Neural cell (in vitro differentiated cells): ENCODE results near the gene ELMO1. TPM values are rescaled to one million over a fixed set of nuclear protein-coding genes. Genes with fewer than 3 reads are reported as not detected.

ENCODE experiments used
- H2AFZ ChIP-seq: fragments of 200-600, 300-800 bp; sonication (generic), shearing (Covaris generic); 2 replicates; pipeline ENCODE4 v1.6.0; 2014; ENCODE audit warnings: low read depth, mild to moderate bottlenecking, antibody characterized with exemption, low read length, moderate library complexity
- H3F3A ChIP-seq: fragments of 200-600 bp; shearing (Covaris generic); 2 replicates; pipeline ENCODE4 v1.6.1; 2016; ENCODE audit warnings: mild to moderate bottlenecking, moderate library complexity, mixed read lengths, antibody characterized with exemption, low read length; ENCODE audit not compliant: insufficient read depth, poor library complexity, severe bottlenecking
- H3K27ac ChIP-seq: fragments of 200-600, 300-800 bp; sonication (generic), shearing (Covaris generic); 2 replicates; pipeline ENCODE4 v1.5.1; 2014; ENCODE audit warnings: mild to moderate bottlenecking, low read length, moderate library complexity
- H3K27me3 ChIP-seq: fragments of 300-800, 200-600 bp; sonication (generic), shearing (Covaris generic); 2 replicates; pipeline ENCODE4 v1.6.0; 2014; ENCODE audit warnings: mild to moderate bottlenecking, low read depth, low read length, moderate library complexity; ENCODE audit not compliant: insufficient read depth
- H3K36me3 ChIP-seq: fragments of 300-800, 200-600 bp; sonication (generic), shearing (Covaris generic); 2 replicates; pipeline ENCODE4 v1.5.1; 2014; ENCODE audit warnings: mild to moderate bottlenecking, antibody characterized with exemption, low read length, moderate library complexity; ENCODE audit not compliant: insufficient read depth
- H3K4me2 ChIP-seq: fragments of 300-800, 200-600 bp; sonication (generic), shearing (Covaris generic); 2 replicates; pipeline ENCODE4 v1.6.0; 2014; ENCODE audit warnings: mild to moderate bottlenecking, low read length
- H3K4me3 ChIP-seq: fragments of 300-800, 200-600 bp; sonication (generic), shearing (Covaris generic); 2 replicates; pipeline ENCODE4 v1.5.1; 2014; ENCODE audit warnings: mild to moderate bottlenecking, low read length, moderate library complexity
- H3K79me2 ChIP-seq: fragments of 200-600 bp; shearing (Covaris generic); replicated peaks from 2 replicates; pipeline ENCODE4 v1.6.0; 2014; ENCODE audit warnings: mild to moderate bottlenecking, low read length, moderate library complexity; ENCODE audit not compliant: insufficient read depth
- H3K9ac ChIP-seq: fragments of 300-800, 200-600 bp; sonication (generic), shearing (Covaris generic); 2 replicates; pipeline ENCODE4 v1.6.1; 2016; ENCODE audit warnings: mild to moderate bottlenecking, low read length, mixed read lengths
- H3K9me2 ChIP-seq: fragments of 200-600 bp; shearing (Covaris generic); 2 replicates; pipeline ENCODE4 v1.6.1; 2016; ENCODE audit warnings: mild to moderate bottlenecking, low read length, mixed read lengths; ENCODE audit not compliant: insufficient read depth
- H3K9me3 ChIP-seq: fragments of 200-600, 300-800 bp; sonication (generic), shearing (Covaris generic); 2 replicates; pipeline ENCODE4 v1.6.1; 2016; ENCODE audit warnings: mild to moderate bottlenecking, mixed run types, low read length, moderate library complexity, mixed read lengths
- H4K20me1 ChIP-seq: fragments of 200-600 bp; shearing (Covaris generic); 2 replicates; pipeline ENCODE4 v1.6.1; 2016; ENCODE audit warnings: mild to moderate bottlenecking, mixed run types; ENCODE audit not compliant: insufficient read depth
- EP300 ChIP-seq: fragments of 450-650 bp; conservative IDR thresholded peaks from 2 replicates; pipeline ENCODE4 v1.6.1; 2014; ENCODE audit warnings: antibody characterized with exemption, mild to moderate bottlenecking, moderate library complexity; ENCODE audit not compliant: poor library complexity, severe bottlenecking
- EZH2 ChIP-seq: fragments of 200-600, 300-800 bp; shearing (Covaris generic), sonication (generic); IDR thresholded peaks from 2 replicates; pipeline ENCODE4 v1.6.1; 2014; ENCODE audit warnings: antibody characterized with exemption, low read length, borderline replicate concordance, mild to moderate bottlenecking; ENCODE audit not compliant: insufficient read depth, poor library complexity, severe bottlenecking
- MXI1 ChIP-seq: fragments of 450-650 bp; conservative IDR thresholded peaks from 2 replicates; pipeline ENCODE4 v1.6.1; 2014; ENCODE audit warnings: antibody characterized with exemption, mild to moderate bottlenecking; ENCODE audit not compliant: poor library complexity, severe bottlenecking
- POLR2AphosphoS5 ChIP-seq: IDR thresholded peaks from 2 replicates; pipeline ENCODE4 v1.6.1; 2012
- RAD21 ChIP-seq: fragments of 450-650 bp; conservative IDR thresholded peaks from 2 replicates; pipeline ENCODE4 v1.6.1; 2014; ENCODE audit warnings: antibody characterized with exemption, mild to moderate bottlenecking, moderate library complexity
- SMC3 ChIP-seq: fragments of 450-650 bp; conservative IDR thresholded peaks from 2 replicates; pipeline ENCODE4 v1.6.1; 2014; ENCODE audit warnings: antibody characterized with exemption, mild to moderate bottlenecking, moderate library complexity; ENCODE audit not compliant: poor library complexity
- TAF1 ChIP-seq: IDR thresholded peaks from 2 replicates; pipeline ENCODE4 v1.6.1; 2012; ENCODE audit warnings: low read depth
- polyA plus RNA-seq: library from polyadenylated mRNA; depleted of rRNA; stranded (reverse); fragments of >200 nt; gene quantifications from 2 replicates; pipeline ENCODE4 v1.2.3, GENCODE V29; 2014
- TF ChIP-seq, protein P1 (sequence below): IDR thresholded peaks from 2 replicates; pipeline ENCODE4 v1.6.1; 2012; ENCODE audit warnings: borderline replicate concordance
- TF ChIP-seq, protein P2 (sequence below): fragments of 450-650 bp; IDR thresholded peaks from 2 replicates; pipeline ENCODE4 v1.5.1; 2014; ENCODE audit warnings: antibody characterized with exemption, mild to moderate bottlenecking, moderate library complexity; ENCODE audit not compliant: poor library complexity, severe bottlenecking

The ELMO1 gene
- polyA plus RNA-seq, 1 donor from 2014 or later, result 12.2 TPM

DNA sequence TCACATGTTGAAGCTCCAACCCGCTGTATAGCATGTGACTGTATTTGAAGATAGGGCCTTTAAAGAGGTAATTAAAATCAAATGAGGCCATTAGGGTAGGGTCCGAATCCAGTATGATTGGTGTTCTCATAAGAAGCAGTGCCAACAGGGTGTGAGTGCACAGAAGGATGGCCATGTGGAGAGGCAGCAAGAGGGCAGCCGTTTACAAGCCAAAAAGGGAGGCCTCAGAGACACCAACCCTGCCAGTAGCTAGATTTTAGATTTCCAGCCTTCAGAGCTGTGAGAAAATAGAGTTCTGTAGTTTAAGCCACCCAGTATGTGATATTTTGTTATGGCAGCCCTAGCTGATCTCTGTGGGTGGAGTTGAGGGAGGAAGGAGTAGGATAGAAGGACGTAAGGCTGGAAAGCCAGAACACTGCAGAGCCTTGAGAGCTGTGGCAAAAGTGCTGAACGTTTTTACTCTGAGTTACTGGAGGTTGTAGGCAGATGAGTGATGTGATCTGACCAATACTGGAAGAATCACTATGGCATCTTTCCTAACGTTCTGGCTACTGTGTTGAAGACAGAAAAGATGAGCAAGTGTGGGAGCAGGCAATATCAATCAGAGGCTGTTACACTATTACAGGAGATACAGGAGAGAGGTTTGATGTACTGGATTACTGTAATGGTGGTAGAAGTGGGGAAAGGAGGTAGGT is 334.9 kb downstream of the ELMO1 start:
- no peaks in the 10 kb centered on the region for H3K36me3 ChIP-seq
- H3K79me2 ChIP-seq, result no peaks in the 10 kb centered on the region
- no peaks in the 10 kb centered on the region for H3K9me3 ChIP-seq
- TF ChIP-seq POLR2AphosphoS5 (no peak), EP300 (no peak), RAD21 (no peak), EZH2 (no peak), TAF1 (no peak), MXI1 (no peak), SMC3 (no peak)
- TF ChIP-seq, protein P1, sequence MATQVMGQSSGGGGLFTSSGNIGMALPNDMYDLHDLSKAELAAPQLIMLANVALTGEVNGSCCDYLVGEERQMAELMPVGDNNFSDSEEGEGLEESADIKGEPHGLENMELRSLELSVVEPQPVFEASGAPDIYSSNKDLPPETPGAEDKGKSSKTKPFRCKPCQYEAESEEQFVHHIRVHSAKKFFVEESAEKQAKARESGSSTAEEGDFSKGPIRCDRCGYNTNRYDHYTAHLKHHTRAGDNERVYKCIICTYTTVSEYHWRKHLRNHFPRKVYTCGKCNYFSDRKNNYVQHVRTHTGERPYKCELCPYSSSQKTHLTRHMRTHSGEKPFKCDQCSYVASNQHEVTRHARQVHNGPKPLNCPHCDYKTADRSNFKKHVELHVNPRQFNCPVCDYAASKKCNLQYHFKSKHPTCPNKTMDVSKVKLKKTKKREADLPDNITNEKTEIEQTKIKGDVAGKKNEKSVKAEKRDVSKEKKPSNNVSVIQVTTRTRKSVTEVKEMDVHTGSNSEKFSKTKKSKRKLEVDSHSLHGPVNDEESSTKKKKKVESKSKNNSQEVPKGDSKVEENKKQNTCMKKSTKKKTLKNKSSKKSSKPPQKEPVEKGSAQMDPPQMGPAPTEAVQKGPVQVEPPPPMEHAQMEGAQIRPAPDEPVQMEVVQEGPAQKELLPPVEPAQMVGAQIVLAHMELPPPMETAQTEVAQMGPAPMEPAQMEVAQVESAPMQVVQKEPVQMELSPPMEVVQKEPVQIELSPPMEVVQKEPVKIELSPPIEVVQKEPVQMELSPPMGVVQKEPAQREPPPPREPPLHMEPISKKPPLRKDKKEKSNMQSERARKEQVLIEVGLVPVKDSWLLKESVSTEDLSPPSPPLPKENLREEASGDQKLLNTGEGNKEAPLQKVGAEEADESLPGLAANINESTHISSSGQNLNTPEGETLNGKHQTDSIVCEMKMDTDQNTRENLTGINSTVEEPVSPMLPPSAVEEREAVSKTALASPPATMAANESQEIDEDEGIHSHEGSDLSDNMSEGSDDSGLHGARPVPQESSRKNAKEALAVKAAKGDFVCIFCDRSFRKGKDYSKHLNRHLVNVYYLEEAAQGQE, result no peak
- TF ChIP-seq, protein P2, sequence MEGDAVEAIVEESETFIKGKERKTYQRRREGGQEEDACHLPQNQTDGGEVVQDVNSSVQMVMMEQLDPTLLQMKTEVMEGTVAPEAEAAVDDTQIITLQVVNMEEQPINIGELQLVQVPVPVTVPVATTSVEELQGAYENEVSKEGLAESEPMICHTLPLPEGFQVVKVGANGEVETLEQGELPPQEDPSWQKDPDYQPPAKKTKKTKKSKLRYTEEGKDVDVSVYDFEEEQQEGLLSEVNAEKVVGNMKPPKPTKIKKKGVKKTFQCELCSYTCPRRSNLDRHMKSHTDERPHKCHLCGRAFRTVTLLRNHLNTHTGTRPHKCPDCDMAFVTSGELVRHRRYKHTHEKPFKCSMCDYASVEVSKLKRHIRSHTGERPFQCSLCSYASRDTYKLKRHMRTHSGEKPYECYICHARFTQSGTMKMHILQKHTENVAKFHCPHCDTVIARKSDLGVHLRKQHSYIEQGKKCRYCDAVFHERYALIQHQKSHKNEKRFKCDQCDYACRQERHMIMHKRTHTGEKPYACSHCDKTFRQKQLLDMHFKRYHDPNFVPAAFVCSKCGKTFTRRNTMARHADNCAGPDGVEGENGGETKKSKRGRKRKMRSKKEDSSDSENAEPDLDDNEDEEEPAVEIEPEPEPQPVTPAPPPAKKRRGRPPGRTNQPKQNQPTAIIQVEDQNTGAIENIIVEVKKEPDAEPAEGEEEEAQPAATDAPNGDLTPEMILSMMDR, result no peak
- no peaks in the 10 kb centered on the region for H3F3A ChIP-seq
- no peaks in the 10 kb centered on the region for H3K27me3 ChIP-seq
- no peak overlapping the region for H2AFZ ChIP-seq
- no peak overlapping the region for H3K4me3 ChIP-seq
- no peaks in the 10 kb centered on the region for H3K9me2 ChIP-seq
- H4K20me1 ChIP-seq, result no peaks in the 10 kb centered on the region
- H3K27ac ChIP-seq, result no peak overlapping the region
- no peak overlapping the region for H3K4me2 ChIP-seq
- H3K9ac ChIP-seq, result no peak overlapping the region

DNA sequence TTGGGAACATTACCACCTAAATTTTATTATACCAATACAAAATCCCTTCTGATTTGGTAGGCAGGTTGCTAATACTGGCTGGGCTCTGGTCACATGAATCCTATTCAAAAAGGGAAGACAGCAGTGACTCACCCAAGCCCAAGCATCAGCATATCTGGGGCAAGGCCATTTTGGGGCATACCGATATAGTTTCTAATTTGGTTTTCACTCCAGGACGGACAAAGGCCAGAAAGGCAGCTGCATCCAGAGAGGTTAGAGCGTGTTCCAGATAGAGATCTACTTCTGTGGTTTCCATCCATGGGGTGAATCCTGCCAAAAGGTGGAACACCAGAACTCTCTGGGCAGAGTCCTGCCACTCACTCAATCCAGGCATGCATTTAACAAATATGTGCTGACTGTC is 335.8 kb downstream of the ELMO1 start:
- Histone ChIP-seq H3K9me2 (no peaks in the 10 kb centered on the region), H3F3A (no peaks in the 10 kb centered on the region), H3K27me3 (no peaks in the 10 kb centered on the region), H3K27ac (no peak overlapping the region), H3K9me3 (no peaks in the 10 kb centered on the region), H3K79me2 (no peaks in the 10 kb centered on the region), H2AFZ (no peak overlapping the region), H3K36me3 (no peaks in the 10 kb centered on the region), H3K9ac (no peak overlapping the region), H3K4me2 (no peak overlapping the region), H4K20me1 (no peaks in the 10 kb centered on the region), H3K4me3 (no peak overlapping the region)
- TF ChIP-seq, protein P2, result no peak
- TF ChIP-seq RAD21 (no peak), TAF1 (no peak), EP300 (no peak), MXI1 (no peak), EZH2 (no peak), POLR2AphosphoS5 (no peak), SMC3 (no peak)
- TF ChIP-seq, protein P1, result no peak
